Stimulated activated naive CD8-positive, alpha-beta T cell treated with anti-CD3 and anti-CD28 coated beads, Interleukin-15, Interleukin-2, amounts not matched to agents 100 ng/mL and 50 ng/mL, for 24 hours (primary cell): ENCODE results near the gene MTTP.
"Not testable (repeated sequence)": the region's sequence is repeated elsewhere in the genome, so short reads cannot be mapped to it uniquely, and the experiment has no call there.

Experiments used
- H3K27ac Mint-ChIP-seq: one replicate; pipeline ENCODE4 v1.8.0; 2021; ENCODE audit warnings: mild to moderate bottlenecking, mixed read lengths
- H3K27me3 Mint-ChIP-seq: one replicate; pipeline ENCODE4 v1.8.0; 2021; ENCODE audit warnings: mixed read lengths
- H3K36me3 Mint-ChIP-seq: one replicate; pipeline ENCODE4 v1.8.0; 2021; ENCODE audit warnings: low read depth, mixed read lengths
- H3K4me1 Mint-ChIP-seq: one replicate; pipeline ENCODE4 v1.8.0; 2021; ENCODE audit warnings: low read depth, mixed read lengths
- H3K4me3 Mint-ChIP-seq: one replicate; pipeline ENCODE4 v1.8.0; 2021; ENCODE audit warnings: mild to moderate bottlenecking, mixed read lengths
- H3K9me3 Mint-ChIP-seq: one replicate; pipeline ENCODE4 v1.8.0; 2021; ENCODE audit warnings: mixed read lengths

The MTTP gene

GRCh38 chr4:99574530-99575324 is at the start of gene MTTP:
MTTP (plus strand) TSS chr4:99574824; CDS start chr4:99574910, 86 bp downstream.
- peaks cover 48% of the 10 kb centered on the region for H3K27me3 Mint-ChIP-seq

DNA sequence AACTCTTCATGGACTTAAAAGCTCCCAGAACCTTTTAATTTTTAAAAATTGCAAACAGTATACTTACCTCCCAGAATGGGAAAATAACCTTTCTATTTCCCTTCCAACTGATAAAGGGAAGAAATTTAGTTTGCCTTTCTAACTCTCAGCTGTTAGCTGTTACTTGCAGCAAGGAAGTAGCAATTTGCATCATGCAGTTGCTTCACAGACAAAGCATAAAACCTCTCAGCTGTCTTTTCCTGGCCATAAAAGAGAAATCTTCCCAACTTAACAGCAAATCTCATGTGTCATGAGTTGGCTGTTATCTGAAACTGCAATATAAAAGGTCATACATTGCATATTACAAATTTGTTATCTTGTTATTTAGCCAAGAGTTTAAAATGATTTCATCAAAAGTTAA is 45.4 kb upstream of the MTTP start:
- H3K4me1 Mint-ChIP-seq, result no peaks in the 10 kb centered on the region
- peaks cover 9% of the 10 kb centered on the region for H3K27me3 Mint-ChIP-seq
- H3K9me3 Mint-ChIP-seq, result no peaks in the 10 kb centered on the region
- H3K27ac Mint-ChIP-seq, result no peak overlapping the region
- H3K4me3 Mint-ChIP-seq, result no peak overlapping the region
- no peaks in the 10 kb centered on the region for H3K36me3 Mint-ChIP-seq

More at GRCh38 chr4:99574530-99575324, at the start of gene MTTP:
- Mint-ChIP-seq H3K4me3 (no peak within 1 kb of the TSS), H3K27ac (peak within 1 kb of the TSS; percentile 18), H3K9me3 (no peaks in the 10 kb centered on the region), H3K36me3 (no peaks in the 10 kb centered on the region), H3K4me1 (peaks cover 3% of the 10 kb centered on the region)

DNA sequence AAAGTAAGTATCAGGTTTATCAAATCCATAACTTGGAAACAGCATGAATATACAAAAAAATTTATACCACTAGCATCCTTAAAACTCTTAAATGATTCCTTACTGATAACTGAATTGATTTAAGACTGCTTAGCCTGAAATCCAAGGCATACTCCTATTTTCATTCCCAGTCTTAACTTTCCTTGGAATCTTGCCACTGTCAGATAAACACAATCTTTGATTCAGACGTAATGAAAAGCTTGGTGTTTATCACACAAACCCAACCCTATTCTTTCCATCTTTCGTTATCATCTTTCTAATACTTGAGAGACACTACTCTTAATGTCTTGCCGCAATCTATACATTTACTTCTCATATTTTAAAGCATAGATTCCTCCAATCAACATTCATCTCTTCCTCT is 44.7 kb upstream of the MTTP start:
- Mint-ChIP-seq H3K27ac (no peak overlapping the region), H3K4me1 (no peaks in the 10 kb centered on the region), H3K36me3 (no peaks in the 10 kb centered on the region), H3K9me3 (no peaks in the 10 kb centered on the region), H3K27me3 (peaks cover 9% of the 10 kb centered on the region), H3K4me3 (no peak overlapping the region)

DNA sequence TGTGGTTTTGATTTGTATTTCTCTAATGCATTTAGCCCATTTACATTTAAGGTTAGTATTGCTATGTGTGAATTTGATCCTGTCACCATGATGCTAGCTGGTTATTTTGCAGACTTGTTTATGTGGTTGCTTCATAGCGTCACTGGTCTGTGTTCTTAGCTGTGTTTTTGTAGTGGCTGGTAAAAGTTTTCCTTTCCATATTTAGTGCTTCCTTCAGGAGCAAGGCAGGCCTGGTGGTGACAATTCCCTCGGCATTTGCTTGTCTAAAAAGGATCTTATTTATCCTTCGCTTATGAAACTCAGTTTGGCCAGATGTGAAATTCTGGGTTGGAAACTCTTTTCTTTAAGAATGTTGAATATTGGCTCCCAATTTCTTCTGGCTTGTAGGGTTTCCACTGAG is 39.9 kb upstream of the MTTP start:
- not testable (repeated sequence) for H3K9me3 Mint-ChIP-seq, H3K27ac Mint-ChIP-seq, H3K27me3 Mint-ChIP-seq, H3K4me1 Mint-ChIP-seq, H3K4me3 Mint-ChIP-seq, H3K36me3 Mint-ChIP-seq

- no peak overlapping the region for H3K27ac Mint-ChIP-seq
- no peaks in the 10 kb centered on the region for H3K36me3 Mint-ChIP-seq
- H3K9me3 Mint-ChIP-seq, result no peaks in the 10 kb centered on the region
- H3K27me3 Mint-ChIP-seq, result peaks cover 3% of the 10 kb centered on the region
- H3K4me1 Mint-ChIP-seq, result no peaks in the 10 kb centered on the region
- H3K4me3 Mint-ChIP-seq, result no peak overlapping the region
These were observed 38.4 kb upstream of the MTTP start for GRCh38 chr4:99536271-99536670.

DNA sequence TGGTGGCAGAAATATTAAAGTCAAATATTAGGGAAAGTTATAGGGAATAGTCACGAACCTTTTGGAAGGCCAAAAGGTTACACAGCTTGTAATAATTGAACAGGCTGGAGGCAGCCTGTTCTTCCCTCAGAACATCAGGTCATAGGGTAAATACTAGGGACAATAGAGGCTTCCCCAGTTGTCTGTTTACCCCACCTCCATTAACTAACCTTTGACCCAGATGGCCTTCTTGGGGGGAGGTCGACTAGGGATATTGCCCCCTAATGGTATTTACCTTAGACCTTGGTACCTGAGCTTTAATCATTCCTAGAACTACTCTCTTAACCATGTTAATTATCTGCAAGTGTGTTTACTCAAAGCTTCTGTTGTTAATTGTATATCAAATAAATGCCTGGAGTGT is 37.8 kb upstream of the MTTP start:
- Mint-ChIP-seq H3K27ac (no peak overlapping the region), H3K27me3 (peaks cover 3% of the 10 kb centered on the region)

GRCh38 chr4:99537674-99538073 is 37.0 kb upstream of the MTTP start:
- no peak overlapping the region for H3K4me3 Mint-ChIP-seq
- H3K36me3 Mint-ChIP-seq, result no peaks in the 10 kb centered on the region
- no peak overlapping the region for H3K27ac Mint-ChIP-seq
- H3K9me3 Mint-ChIP-seq, result no peaks in the 10 kb centered on the region
- H3K27me3 Mint-ChIP-seq, result peaks cover 3% of the 10 kb centered on the region
- no peaks in the 10 kb centered on the region for H3K4me1 Mint-ChIP-seq

More for the DNA sequence above, 37.8 kb upstream of the MTTP start:
- H3K9me3 Mint-ChIP-seq, result no peaks in the 10 kb centered on the region
- H3K36me3 Mint-ChIP-seq, result no peaks in the 10 kb centered on the region
- no peaks in the 10 kb centered on the region for H3K4me1 Mint-ChIP-seq
- no peak overlapping the region for H3K4me3 Mint-ChIP-seq

- Mint-ChIP-seq H3K4me1 (no peaks in the 10 kb centered on the region), H3K4me3 (no peak overlapping the region), H3K9me3 (peaks cover 7% of the 10 kb centered on the region), H3K27me3 (peaks cover 3% of the 10 kb centered on the region), H3K27ac (no peak overlapping the region), H3K36me3 (peaks cover 4% of the 10 kb centered on the region)
These were observed 34.2 kb upstream of the MTTP start for GRCh38 chr4:99540277-99540939.

- Mint-ChIP-seq H3K27ac (no peak overlapping the region), H3K4me3 (no peak overlapping the region), H3K36me3 (peaks cover 23% of the 10 kb centered on the region), H3K27me3 (no peaks in the 10 kb centered on the region), H3K9me3 (no peaks in the 10 kb centered on the region), H3K4me1 (no peaks in the 10 kb centered on the region)
These were observed 21.8 kb upstream of the MTTP start for GRCh38 chr4:99552872-99553271.

DNA sequence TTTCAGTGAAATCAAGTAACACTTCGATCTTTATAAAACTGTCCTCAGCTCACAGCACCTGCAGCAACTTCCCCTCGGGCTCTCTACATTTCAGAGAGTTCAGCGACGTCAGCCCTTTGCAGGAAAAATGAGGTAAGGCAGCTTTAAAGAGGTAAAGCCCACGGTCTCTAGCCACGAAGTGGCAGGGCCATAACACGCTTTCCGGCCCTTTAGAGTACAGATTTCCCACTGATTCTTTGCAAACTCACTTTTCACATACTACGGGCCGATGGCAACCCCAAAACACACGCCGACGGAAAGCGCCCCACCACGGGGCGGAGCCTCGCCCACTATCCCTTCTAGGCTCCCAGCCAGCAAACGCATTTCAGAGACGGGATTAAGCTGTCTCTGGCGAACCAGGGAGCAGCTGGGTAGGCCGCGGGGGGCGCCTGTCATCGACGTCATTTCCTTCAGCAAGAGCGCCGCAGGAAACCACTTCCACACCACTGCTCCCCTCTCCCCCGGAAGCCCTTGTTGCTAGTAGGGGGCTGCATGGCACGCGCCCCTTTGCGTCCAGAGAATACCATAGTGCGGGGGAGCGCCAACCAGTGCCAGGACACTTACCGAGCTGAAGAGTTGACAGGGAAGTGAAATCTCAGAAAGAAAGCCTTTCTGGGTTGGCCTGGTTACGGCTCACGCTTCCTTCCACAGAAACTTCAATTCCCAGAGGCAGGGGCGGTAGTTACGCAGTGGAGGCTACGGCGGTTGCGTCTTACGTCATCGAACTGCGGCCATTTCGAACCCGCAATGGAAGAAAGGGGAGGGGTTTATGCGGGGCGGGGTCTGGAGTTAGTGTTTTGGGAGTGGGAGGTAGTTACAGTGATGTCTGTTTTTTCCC is 11.1 kb upstream of the MTTP start, which contains the start of gene TRMT10A:
Gene TRMT10A, minus strand, starts transcription at position 730 of the 877 bp plus-strand sequence. CDS start 4,701 bp downstream, outside the sequence.
- Mint-ChIP-seq H3K9me3 (no peaks in the 10 kb centered on the region), H3K36me3 (no peaks in the 10 kb centered on the region), H3K4me1 (peaks cover 14% of the 10 kb centered on the region), H3K27me3 (peaks cover 29% of the 10 kb centered on the region), H3K4me3 (peak within 1 kb of the TSS; percentile 96), H3K27ac (peak within 1 kb of the TSS; percentile 99)

DNA sequence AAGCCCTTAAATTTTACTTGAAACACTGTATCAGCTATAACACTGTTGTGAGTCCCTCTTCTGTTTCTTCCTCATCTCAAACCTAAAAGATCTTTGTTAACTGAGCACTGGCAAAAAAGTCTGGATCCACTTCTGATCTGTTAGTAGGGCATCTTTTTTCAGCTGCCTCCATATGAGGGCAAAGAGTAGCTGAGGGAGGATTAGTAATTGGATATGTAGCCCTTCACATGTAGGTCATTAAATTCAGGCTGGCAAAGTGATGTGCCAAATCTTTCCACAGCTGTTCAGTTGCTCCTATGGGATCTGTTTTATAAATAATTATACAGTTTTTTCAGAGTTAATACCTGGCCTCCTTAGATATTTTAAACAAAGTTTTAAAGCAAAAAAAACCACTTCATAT is 9.7 kb upstream of the MTTP start:
- H3K27ac Mint-ChIP-seq, result peak overlapping the region; percentile 11
- no peaks in the 10 kb centered on the region for H3K9me3 Mint-ChIP-seq
- H3K4me1 Mint-ChIP-seq, result peaks cover 14% of the 10 kb centered on the region
- H3K4me3 Mint-ChIP-seq, result peak overlapping the region; percentile 96
- no peaks in the 10 kb centered on the region for H3K36me3 Mint-ChIP-seq
- H3K27me3 Mint-ChIP-seq, result peaks cover 36% of the 10 kb centered on the region

DNA sequence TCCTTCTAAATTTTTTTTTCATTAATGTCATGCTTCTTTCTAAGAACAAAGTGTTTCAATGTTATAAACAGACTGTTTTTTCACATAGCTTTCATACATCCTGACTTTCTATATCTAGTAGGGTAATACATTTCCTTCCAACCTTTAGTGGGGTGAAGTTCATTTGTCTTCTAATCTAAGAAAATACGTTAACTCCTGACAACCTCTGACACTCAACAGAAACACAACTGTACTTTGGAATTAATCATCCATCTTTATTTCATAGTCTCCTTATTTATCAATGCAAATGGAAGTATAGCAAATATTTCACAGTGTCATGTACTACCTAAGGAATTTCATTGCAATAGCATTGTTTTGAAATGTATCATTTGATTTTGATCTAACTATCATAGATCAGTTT is 2.7 kb upstream of the MTTP start:
- Mint-ChIP-seq H3K4me1 (peaks cover 3% of the 10 kb centered on the region), H3K27ac (no peak overlapping the region), H3K4me3 (no peak overlapping the region), H3K27me3 (peaks cover 57% of the 10 kb centered on the region), H3K36me3 (no peaks in the 10 kb centered on the region), H3K9me3 (no peaks in the 10 kb centered on the region)

DNA sequence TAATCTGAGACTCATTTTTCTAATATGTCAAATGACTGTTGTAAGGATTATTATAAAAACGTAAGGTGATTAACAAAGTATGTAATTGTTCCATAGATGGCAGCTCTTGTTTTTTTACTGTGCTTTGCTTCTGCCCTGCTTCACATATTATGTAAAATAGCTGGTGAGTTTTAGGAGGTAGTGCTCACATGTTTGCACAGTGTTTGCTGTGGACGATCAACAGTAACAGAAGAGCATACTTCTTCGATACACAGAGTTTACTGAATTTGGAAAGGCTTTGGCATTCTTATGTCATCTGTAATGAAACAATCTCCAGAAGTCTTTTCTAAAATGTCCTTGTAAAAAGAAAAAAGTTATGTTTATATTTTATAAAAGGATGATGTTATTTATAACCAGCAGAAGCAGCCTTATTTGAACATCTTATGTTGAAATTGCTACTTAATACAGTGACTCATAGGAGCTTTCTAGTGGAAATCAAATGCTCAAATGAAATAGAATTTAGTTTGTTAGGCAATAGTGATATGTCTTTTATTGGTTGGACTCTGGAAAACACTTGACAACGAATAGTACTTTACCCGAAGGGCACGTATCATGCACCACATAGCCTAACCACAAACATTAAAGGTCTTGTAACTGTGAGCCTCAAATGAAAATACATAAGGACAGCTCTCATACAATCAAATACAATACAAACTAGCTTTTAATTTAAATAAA is 1.9 kb upstream of the MTTP start:
- Mint-ChIP-seq H3K27ac (no peak overlapping the region), H3K9me3 (no peaks in the 10 kb centered on the region), H3K4me1 (peaks cover 3% of the 10 kb centered on the region), H3K4me3 (no peak overlapping the region), H3K27me3 (peaks cover 52% of the 10 kb centered on the region), H3K36me3 (no peaks in the 10 kb centered on the region)

- peaks cover 43% of the 10 kb centered on the region for H3K27me3 Mint-ChIP-seq
- H3K9me3 Mint-ChIP-seq, result no peaks in the 10 kb centered on the region
- H3K27ac Mint-ChIP-seq, result no peak overlapping the region
- H3K4me3 Mint-ChIP-seq, result no peak overlapping the region
- H3K4me1 Mint-ChIP-seq, result peaks cover 3% of the 10 kb centered on the region
- no peaks in the 10 kb centered on the region for H3K36me3 Mint-ChIP-seq
These were observed 772 bp upstream of the MTTP start for GRCh38 chr4:99573735-99574368.
